GM12878 (cell line): ENCODE data around the gene HPSE2. TPM values are rescaled to one million over a fixed set of nuclear protein-coding genes. Genes with fewer than 3 reads are reported as not detected.

Experiments
- ATAC-seq: fragments of 200-7000 bp; cut with Tn5 transposase; 3 replicates; pipeline ENCODE4 v1.9.1; 2020; ENCODE audit warnings: mild to moderate bottlenecking, moderate library complexity
- BruUV-seq: library from RNA; stranded (reverse); fragments of 400-500 nt; replicated peaks from 2 replicates; lab custom pipeline; 2021; lab: Mats Ljungman, UMichigan
- CTCF ChIA-PET: fragments of 300-600 bp; sonication (Branson Sonifier 250); formaldehyde crosslinking; extraction: SDS; loops from one replicate; lab custom pipeline; 2021; ENCODE audit warnings: inconsistent platforms; lab: Yijun Ruan, JAX
- POLR2A ChIA-PET: fragments of 350-600 bp; formaldehyde crosslinking; extraction: SDS; loops from one replicate; lab custom pipeline; 2021; ENCODE audit warnings: inconsistent platforms; lab: Charles Lee
- RAD21 ChIA-PET: fragments of 300-600 bp; sonication (Branson Sonifier 250); formaldehyde crosslinking; loops from one replicate; lab custom pipeline; 2023; ENCODE audit warnings: antibody characterized with exemption; ENCODE audit not compliant: unreplicated experiment; lab: Charles Lee
- SMC1A ChIA-PET: fragments of 300-600 bp; sonication (Branson Sonifier 250); formaldehyde crosslinking; loops from one replicate; lab custom pipeline; 2023; ENCODE audit not compliant: unreplicated experiment, uncharacterized antibody; lab: Charles Lee
- DNase-seq: peaks from one replicate; pipeline ENCODE4 v3.0.0-alpha.2; 2011; ENCODE audit warnings: low read depth, low spot score
- FAIRE-seq: peaks from 3 replicates; lab custom pipeline; 2011; peaks lifted over from hg19 to GRCh38; lab: Jason Lieb, UNC
- H2AFZ ChIP-seq: 2 replicates; pipeline ENCODE4 v1.6.0; 2011; ENCODE audit warnings: low read depth, low read length, control low read depth; ENCODE audit not compliant: control insufficient read depth
- H3K27ac ChIP-seq: 2 replicates; pipeline ENCODE4 v1.5.1; 2011; ENCODE audit warnings: control low read depth; ENCODE audit not compliant: control insufficient read depth, insufficient read depth
- H3K27me3 ChIP-seq, 2 experiments: replicated peaks in 1 of 2; 2 replicates each; pipeline versions ENCODE4 v1.6.0 to v1.6.1; 2011; ENCODE audit warnings: low read length in 1 of 2; ENCODE audit not compliant: control insufficient read depth in 2 of 2, insufficient read depth in 2 of 2
- H3K36me3 ChIP-seq, 2 experiments: 2 replicates each; pipeline ENCODE4 v1.5.1; 2011; ENCODE audit warnings: low read length in 1 of 2; ENCODE audit not compliant: control insufficient read depth in 2 of 2, insufficient read depth in 2 of 2
- H3K4me1 ChIP-seq: 2 replicates; pipeline ENCODE4 v1.6.1; 2011; ENCODE audit warnings: mild to moderate bottlenecking, low read length, moderate library complexity, mixed read lengths; ENCODE audit not compliant: control insufficient read depth, insufficient read depth
- H3K4me2 ChIP-seq: 2 replicates; pipeline ENCODE4 v1.6.0; 2011; ENCODE audit warnings: control low read depth; ENCODE audit not compliant: control insufficient read depth, insufficient read depth
- H3K4me3 ChIP-seq: fragments of 200-600 bp; sonication (generic); 2 replicates; pipeline ENCODE4 v1.5.1; 2016
- H3K79me2 ChIP-seq: 2 replicates; pipeline ENCODE4 v1.6.0; 2011; ENCODE audit warnings: low read length; ENCODE audit not compliant: control insufficient read depth, insufficient read depth
- H3K9ac ChIP-seq: 2 replicates; pipeline ENCODE4 v1.8.0; 2011; ENCODE audit warnings: low read length, control low read depth, mixed read lengths; ENCODE audit not compliant: control insufficient read depth, insufficient read depth
- H3K9me3 ChIP-seq: replicated peaks from 3 replicates; pipeline ENCODE4 v1.5.1; 2011; ENCODE audit warnings: mild to moderate bottlenecking, low read length; ENCODE audit not compliant: control insufficient read depth, insufficient read depth
- H4K20me1 ChIP-seq: 2 replicates; pipeline ENCODE4 v1.6.0; 2011; ENCODE audit not compliant: control insufficient read depth, insufficient read depth
- CREB1 ChIP-seq: IDR thresholded peaks from 2 replicates; pipeline ENCODE4 v1.6.1; 2012; ENCODE audit warnings: low read depth, mild to moderate bottlenecking, inconsistent platforms
- IKZF1 ChIP-seq: fragments of 450-650 bp; conservative IDR thresholded peaks from 2 replicates; pipeline ENCODE4 v1.6.1; 2017; ENCODE audit warnings: antibody characterized with exemption, mild to moderate bottlenecking
- PAX8 ChIP-seq: fragments of 450-650 bp; IDR thresholded peaks from 2 replicates; pipeline ENCODE4 v1.6.1; 2017; ENCODE audit warnings: mild to moderate bottlenecking, moderate library complexity
- RCOR1 ChIP-seq: conservative IDR thresholded peaks from 2 replicates; pipeline ENCODE4 v1.6.1; 2012; ENCODE audit warnings: low read depth, low read length, improper control_type of control experiment
- SMAD5 ChIP-seq: IDR thresholded peaks from 2 replicates; pipeline ENCODE4 v1.6.1; 2016; ENCODE audit warnings: antibody characterized with exemption, low read depth
- STAT3 ChIP-seq: IDR thresholded peaks from 2 replicates; pipeline ENCODE4 v1.6.1; 2011; ENCODE audit warnings: low read depth, low read length, improper control_type of control experiment
- ZNF622 ChIP-seq: fragments of 450-650 bp; IDR thresholded peaks from 2 replicates; pipeline ENCODE4 v1.6.1; 2017; ENCODE audit warnings: mild to moderate bottlenecking, inconsistent platforms
- WGBS: methylation state at CpG from one replicate; pipeline ENCODE4 v1.1.6; 2016; ENCODE audit warnings: low lambda C conversion rate; ENCODE audit not compliant: insufficient replicate concordance, insufficient coverage; ENCODE audit errors: missing lambda C conversion rate; 5-methylcytosine and 5-hydroxymethylcytosine counted together
- in situ Hi-C: fragments of 300-500 bp; cut with MboI; formaldehyde crosslinking; loops from 9 replicates; pipeline ENCODE4 v1.14.3; 2018; ENCODE audit warnings: mixed read lengths
- intact Hi-C: fragments of 100-400 bp; cut with micrococcal nuclease; formaldehyde crosslinking; loops from one replicate; pipeline ENCODE4 v1.14.2; 2022; ENCODE audit not compliant: unreplicated experiment
- polyA plus RNA-seq, 11 experiments: library from polyadenylated mRNA; depleted of rRNA in 4 of 11; unstranded in 6 of 11; stranded (reverse) in 5 of 11; fragments of >200 nt; fragmentation: Nextera tagmentation in 4 of 11; fragmentation: Illumina TruSeq in 1 of 11; extraction: Ambion mirVana in 4 of 11; extraction: Trizol in 1 of 11; gene quantifications; 1 replicate in 1 of 11; 2 replicates in 10 of 11; pipeline versions ENCODE4 v1.2.1 to v1.2.3, GENCODE V29; 2011 to 2016; ENCODE audit warnings: inconsistent platforms in 2 of 11, missing spikeins in 2 of 11, low read depth in 1 of 11
- total RNA-seq, 4 experiments: library from RNA; depleted of rRNA in 3 of 4; stranded (reverse); fragments of >200 nt in 3 of 4; fragmentation: Illumina TruSeq in 1 of 4; extraction: Trizol in 1 of 4; gene quantifications; 2 replicates each; pipeline versions ENCODE4 v1.2.1 to v1.2.3, GENCODE V29; 2013 to 2021
- TF ChIP-seq, protein P1 (sequence below): fragments of 450-650 bp; IDR thresholded peaks from 2 replicates; pipeline ENCODE4 v1.6.1; 2017; ENCODE audit warnings: mild to moderate bottlenecking, moderate library complexity
- TF ChIP-seq, protein P2 (sequence below): fragments of 450-650 bp; IDR thresholded peaks from 2 replicates; pipeline ENCODE4 v1.6.1; 2016; ENCODE audit warnings: mild to moderate bottlenecking
- TF ChIP-seq, protein P3 (sequence below): IDR thresholded peaks from 2 replicates; pipeline ENCODE4 v1.6.1; 2011; ENCODE audit warnings: borderline replicate concordance, low read depth, mild to moderate bottlenecking, moderate library complexity, low read length; ENCODE audit not compliant: insufficient read depth, poor library complexity, severe bottlenecking
- TF ChIP-seq, protein P4 (sequence below): IDR thresholded peaks from 2 replicates; pipeline ENCODE4 v1.6.1; 2011; ENCODE audit warnings: low read depth, low read length, improper control_type of control experiment, borderline replicate concordance

Gene HPSE2
- total and polyA plus RNA-seq, 10 of the 15 experiments (the other 5 are each of a cell fraction or from before 2014, with no cell fraction given), result 0.06 TPM; not detected in 9

DNA sequence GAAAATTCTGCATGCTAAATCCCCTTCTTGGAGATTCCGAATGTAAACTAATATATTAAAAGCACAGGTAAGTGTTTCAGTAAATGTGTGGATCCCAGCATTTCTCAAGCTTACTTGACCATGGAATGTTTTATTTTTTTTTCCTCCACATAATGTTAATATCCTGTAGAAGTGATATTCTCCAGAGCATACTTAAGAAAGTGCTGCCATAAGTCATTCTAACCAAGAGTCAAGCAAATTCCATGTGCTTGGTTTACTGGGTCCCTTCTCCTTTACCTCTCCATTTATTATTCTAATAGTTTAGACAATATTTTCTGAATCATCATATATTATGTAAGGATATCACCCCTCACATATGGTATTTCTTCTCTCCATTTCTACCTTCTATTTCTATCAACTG, 522.1 kb downstream of the HPSE2 start:
- no peaks in the 10 kb centered on the region for H3K36me3 ChIP-seq
- RAD21 ChIA-PET, result no interaction called here
- in situ Hi-C loops (no loop called here), intact Hi-C loops (no loop called here)
- no peak overlapping the region for H3K9ac ChIP-seq
- no peaks in the 10 kb centered on the region for H4K20me1 ChIP-seq
- H3K4me1 ChIP-seq, result no peaks in the 10 kb centered on the region
- no TSS peak for BruUV-seq
- SMC1A ChIA-PET, result no interaction called here
- H3K27ac ChIP-seq, result no peak overlapping the region
- H3K27me3 ChIP-seq, result no peaks in the 10 kb centered on the region
- ATAC-seq (no peak), FAIRE-seq (no peak)
- H3K9me3 ChIP-seq, result no peaks in the 10 kb centered on the region
- POLR2A ChIA-PET, result no interaction called here
- no peak for TF ChIP-seq PAX8
- TF ChIP-seq STAT3, result no peak
- no peak for TF ChIP-seq IKZF1
- no peak for TF ChIP-seq ZNF622
- TF ChIP-seq RCOR1, result no peak
- no peak for TF ChIP-seq SMAD5
- no peak for TF ChIP-seq CREB1
- TF ChIP-seq, all 136 proteins: peak for 0
- 18% methylated on average over 1 of the region's 1 CpG for WGBS
- Histone ChIP-seq H2AFZ (no peak overlapping the region), H3K4me2 (no peak overlapping the region), H3K79me2 (no peaks in the 10 kb centered on the region), H3K4me3 (no peak overlapping the region)
- DNase-seq, result no peak
- CTCF ChIA-PET, result no interaction called here

DNA sequence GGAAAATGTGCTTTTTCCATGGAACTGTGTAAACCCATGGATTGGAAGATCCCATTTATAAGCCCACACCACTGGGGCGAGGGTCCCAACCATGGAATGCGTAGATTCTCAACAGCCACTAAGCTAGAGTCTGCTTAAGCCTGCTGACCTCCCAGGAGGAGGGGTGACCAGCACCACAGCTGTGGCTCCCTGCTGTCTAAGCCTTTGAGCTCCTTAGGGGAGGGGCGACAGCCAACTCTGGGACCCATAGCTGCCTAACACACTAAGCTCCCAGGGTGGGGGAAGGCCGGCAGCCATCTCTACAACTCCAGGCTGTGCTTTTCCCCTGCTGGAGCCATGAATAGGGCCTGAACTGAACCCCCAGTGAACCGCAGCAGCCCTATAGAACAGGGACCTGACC, 539.1 kb downstream of the HPSE2 start:
- 28% methylated on average over 5 of the region's 5 CpGs for WGBS
- no peak overlapping the region for H3K4me3 ChIP-seq
- ChIA-PET SMC1A (no interaction called here), RAD21 (no interaction called here), POLR2A (no interaction called here), CTCF (no interaction called here)
- H3K36me3 ChIP-seq, result no peaks in the 10 kb centered on the region
- no peak overlapping the region for H3K9ac ChIP-seq
- ATAC-seq, result no peak
- intact Hi-C loops (no loop called here), in situ Hi-C loops (no loop called here)
- H3K9me3 ChIP-seq, result no peaks in the 10 kb centered on the region
- FAIRE-seq, result no peak
- no peaks in the 10 kb centered on the region; a peak in 1 of 4 replicates for H3K27me3 ChIP-seq
- H3K79me2 ChIP-seq, result no peaks in the 10 kb centered on the region
- no peak overlapping the region for H2AFZ ChIP-seq
- H3K27ac ChIP-seq, result no peak overlapping the region
- no peak overlapping the region for H3K4me2 ChIP-seq
- no peak for DNase-seq
- no peaks in the 10 kb centered on the region for H4K20me1 ChIP-seq
- no TSS peak for BruUV-seq
- no peaks in the 10 kb centered on the region for H3K4me1 ChIP-seq
- TF ChIP-seq, protein P1, sequence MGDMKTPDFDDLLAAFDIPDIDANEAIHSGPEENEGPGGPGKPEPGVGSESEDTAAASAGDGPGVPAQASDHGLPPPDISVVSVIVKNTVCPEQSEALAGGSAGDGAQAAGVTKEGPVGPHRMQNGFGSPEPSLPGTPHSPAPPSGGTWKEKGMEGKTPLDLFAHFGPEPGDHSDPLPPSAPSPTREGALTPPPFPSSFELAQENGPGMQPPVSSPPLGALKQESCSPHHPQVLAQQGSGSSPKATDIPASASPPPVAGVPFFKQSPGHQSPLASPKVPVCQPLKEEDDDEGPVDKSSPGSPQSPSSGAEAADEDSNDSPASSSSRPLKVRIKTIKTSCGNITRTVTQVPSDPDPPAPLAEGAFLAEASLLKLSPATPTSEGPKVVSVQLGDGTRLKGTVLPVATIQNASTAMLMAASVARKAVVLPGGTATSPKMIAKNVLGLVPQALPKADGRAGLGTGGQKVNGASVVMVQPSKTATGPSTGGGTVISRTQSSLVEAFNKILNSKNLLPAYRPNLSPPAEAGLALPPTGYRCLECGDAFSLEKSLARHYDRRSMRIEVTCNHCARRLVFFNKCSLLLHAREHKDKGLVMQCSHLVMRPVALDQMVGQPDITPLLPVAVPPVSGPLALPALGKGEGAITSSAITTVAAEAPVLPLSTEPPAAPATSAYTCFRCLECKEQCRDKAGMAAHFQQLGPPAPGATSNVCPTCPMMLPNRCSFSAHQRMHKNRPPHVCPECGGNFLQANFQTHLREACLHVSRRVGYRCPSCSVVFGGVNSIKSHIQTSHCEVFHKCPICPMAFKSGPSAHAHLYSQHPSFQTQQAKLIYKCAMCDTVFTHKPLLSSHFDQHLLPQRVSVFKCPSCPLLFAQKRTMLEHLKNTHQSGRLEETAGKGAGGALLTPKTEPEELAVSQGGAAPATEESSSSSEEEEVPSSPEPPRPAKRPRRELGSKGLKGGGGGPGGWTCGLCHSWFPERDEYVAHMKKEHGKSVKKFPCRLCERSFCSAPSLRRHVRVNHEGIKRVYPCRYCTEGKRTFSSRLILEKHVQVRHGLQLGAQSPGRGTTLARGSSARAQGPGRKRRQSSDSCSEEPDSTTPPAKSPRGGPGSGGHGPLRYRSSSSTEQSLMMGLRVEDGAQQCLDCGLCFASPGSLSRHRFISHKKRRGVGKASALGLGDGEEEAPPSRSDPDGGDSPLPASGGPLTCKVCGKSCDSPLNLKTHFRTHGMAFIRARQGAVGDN, result no peak
- TF ChIP-seq, protein P2, sequence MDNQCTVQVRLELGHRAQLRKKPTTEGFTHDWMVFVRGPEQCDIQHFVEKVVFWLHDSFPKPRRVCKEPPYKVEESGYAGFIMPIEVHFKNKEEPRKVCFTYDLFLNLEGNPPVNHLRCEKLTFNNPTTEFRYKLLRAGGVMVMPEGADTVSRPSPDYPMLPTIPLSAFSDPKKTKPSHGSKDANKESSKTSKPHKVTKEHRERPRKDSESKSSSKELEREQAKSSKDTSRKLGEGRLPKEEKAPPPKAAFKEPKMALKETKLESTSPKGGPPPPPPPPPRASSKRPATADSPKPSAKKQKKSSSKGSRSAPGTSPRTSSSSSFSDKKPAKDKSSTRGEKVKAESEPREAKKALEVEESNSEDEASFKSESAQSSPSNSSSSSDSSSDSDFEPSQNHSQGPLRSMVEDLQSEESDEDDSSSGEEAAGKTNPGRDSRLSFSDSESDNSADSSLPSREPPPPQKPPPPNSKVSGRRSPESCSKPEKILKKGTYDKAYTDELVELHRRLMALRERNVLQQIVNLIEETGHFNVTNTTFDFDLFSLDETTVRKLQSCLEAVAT, result no peak
- TF ChIP-seq, protein P3, sequence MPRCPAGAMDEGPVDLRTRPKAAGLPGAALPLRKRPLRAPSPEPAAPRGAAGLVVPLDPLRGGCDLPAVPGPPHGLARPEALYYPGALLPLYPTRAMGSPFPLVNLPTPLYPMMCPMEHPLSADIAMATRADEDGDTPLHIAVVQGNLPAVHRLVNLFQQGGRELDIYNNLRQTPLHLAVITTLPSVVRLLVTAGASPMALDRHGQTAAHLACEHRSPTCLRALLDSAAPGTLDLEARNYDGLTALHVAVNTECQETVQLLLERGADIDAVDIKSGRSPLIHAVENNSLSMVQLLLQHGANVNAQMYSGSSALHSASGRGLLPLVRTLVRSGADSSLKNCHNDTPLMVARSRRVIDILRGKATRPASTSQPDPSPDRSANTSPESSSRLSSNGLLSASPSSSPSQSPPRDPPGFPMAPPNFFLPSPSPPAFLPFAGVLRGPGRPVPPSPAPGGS, result no peak
- TF ChIP-seq, protein P4, sequence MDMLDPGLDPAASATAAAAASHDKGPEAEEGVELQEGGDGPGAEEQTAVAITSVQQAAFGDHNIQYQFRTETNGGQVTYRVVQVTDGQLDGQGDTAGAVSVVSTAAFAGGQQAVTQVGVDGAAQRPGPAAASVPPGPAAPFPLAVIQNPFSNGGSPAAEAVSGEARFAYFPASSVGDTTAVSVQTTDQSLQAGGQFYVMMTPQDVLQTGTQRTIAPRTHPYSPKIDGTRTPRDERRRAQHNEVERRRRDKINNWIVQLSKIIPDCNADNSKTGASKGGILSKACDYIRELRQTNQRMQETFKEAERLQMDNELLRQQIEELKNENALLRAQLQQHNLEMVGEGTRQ, result no peak
